SK-N-SH treated with all-trans-retinoic acid at 6 μM for 48 hours (cell line): ENCODE data around the gene MYCT1.
"Not testable (repeated sequence)": the region's sequence is repeated elsewhere in the genome, so short reads cannot be mapped to it uniquely, and the experiment has no call there.

Experiments used
- ATAC-seq: fragments of 200-7000 bp; cut with Tn5 transposase; 3 replicates; pipeline ENCODE4 v1.9.1; 2020; ENCODE audit warnings: mild to moderate bottlenecking, moderate library complexity
- ARNTL ChIP-seq: fragments of 450-650 bp; formaldehyde crosslinking; IDR thresholded peaks from 2 replicates; pipeline ENCODE4 v1.5.0; 2020; ENCODE audit warnings: low read depth, mild to moderate bottlenecking, moderate library complexity, borderline replicate concordance
- BACH2 ChIP-seq: fragments of 250-450 bp; sonication (Bioruptor Pico); IDR thresholded peaks from 2 replicates; pipeline ENCODE4 v1.9.0; 2021; ENCODE audit warnings: mild to moderate bottlenecking, borderline replicate concordance
- CREB5 ChIP-seq: fragments of 250-450 bp; sonication (Bioruptor Pico); IDR thresholded peaks from 2 replicates; pipeline ENCODE4 v1.5.1; 2020; ENCODE audit warnings: low read depth, mild to moderate bottlenecking, moderate library complexity
- CSDC2 ChIP-seq: fragments of 250-450 bp; sonication (Bioruptor Pico); IDR thresholded peaks from 2 replicates; pipeline ENCODE4 v1.5.0; 2020; ENCODE audit warnings: mild to moderate bottlenecking, moderate library complexity
- GLIS3 ChIP-seq: fragments of 250-450 bp; sonication (Bioruptor Pico); IDR thresholded peaks from 2 replicates; pipeline ENCODE4 v1.5.0; 2020; ENCODE audit warnings: mild to moderate bottlenecking, moderate library complexity
- ISL1 ChIP-seq: fragments of 250-450 bp; sonication (Bioruptor Pico); IDR thresholded peaks from 2 replicates; pipeline ENCODE4 v2.1.2; 2022; ENCODE audit warnings: mild to moderate bottlenecking, moderate library complexity
- OSR1 ChIP-seq: fragments of 250-450 bp; sonication (Bioruptor Pico); IDR thresholded peaks from 2 replicates; pipeline ENCODE4 v1.8.0; 2022; ENCODE audit warnings: moderate library complexity, mild to moderate bottlenecking, inconsistent platforms
- POU6F1 ChIP-seq: fragments of 250-450 bp; sonication (Bioruptor Pico); IDR thresholded peaks from 2 replicates; pipeline ENCODE4 v1.8.0; 2021; ENCODE audit warnings: low read depth, mild to moderate bottlenecking, moderate library complexity, borderline replicate concordance
- PPARA ChIP-seq: fragments of 250-450 bp; sonication (Bioruptor Pico); IDR thresholded peaks from 2 replicates; pipeline ENCODE4 v1.5.0; 2020; ENCODE audit warnings: mild to moderate bottlenecking, borderline replicate concordance
- RARB ChIP-seq: fragments of 250-450 bp; sonication (Bioruptor Pico); IDR thresholded peaks from 2 replicates; pipeline ENCODE4 v1.8.0; 2021; ENCODE audit warnings: mild to moderate bottlenecking, moderate library complexity
- SNAI2 ChIP-seq: fragments of 250-450 bp; sonication (Bioruptor Pico); IDR thresholded peaks from 2 replicates; pipeline ENCODE4 v1.5.0; 2020; ENCODE audit warnings: mild to moderate bottlenecking, moderate library complexity
- TCF4 ChIP-seq: fragments of 250-450 bp; sonication (Bioruptor Pico); IDR thresholded peaks from 2 replicates; pipeline ENCODE4 v1.8.0; 2021; ENCODE audit warnings: mild to moderate bottlenecking, moderate library complexity, borderline replicate concordance
- ZFP3 ChIP-seq: fragments of 250-450 bp; sonication (Bioruptor Pico); IDR thresholded peaks from 2 replicates; pipeline ENCODE4 v1.5.0; 2020; ENCODE audit warnings: mild to moderate bottlenecking, moderate library complexity
- ZFP30 ChIP-seq: fragments of 450-650 bp; formaldehyde crosslinking; IDR thresholded peaks from 2 replicates; pipeline ENCODE4 v1.5.0; 2022; ENCODE audit warnings: mild to moderate bottlenecking, moderate library complexity
- ZNF565 ChIP-seq: fragments of 450-650 bp; formaldehyde crosslinking; conservative IDR thresholded peaks from 2 replicates; pipeline ENCODE4 v1.5.0; 2020; ENCODE audit warnings: low read depth, mild to moderate bottlenecking, moderate library complexity
- ZNF70 ChIP-seq: fragments of 450-650 bp; formaldehyde crosslinking; IDR thresholded peaks from 2 replicates; pipeline ENCODE4 v1.5.0; 2020; ENCODE audit warnings: mild to moderate bottlenecking, moderate library complexity
- ZNF8 ChIP-seq: fragments of 450-650 bp; formaldehyde crosslinking; IDR thresholded peaks from 2 replicates; pipeline ENCODE4 v1.5.0; 2020; ENCODE audit warnings: mild to moderate bottlenecking, moderate library complexity

MYCT1 gene

GRCh38 chr6:152673236-152673635 lies 24.5 kb upstream of the MYCT1 start:
- no peak for TF ChIP-seq ZFP30
- ATAC-seq, result no peak

- ATAC-seq, result no peak
- TF ChIP-seq ARNTL (CRISPR knock-in tag) (no peak), BACH2 (CRISPR knock-in tag) (no peak), ZFP3 (CRISPR knock-in tag) (no peak), GLIS3 (CRISPR knock-in tag) (no peak), OSR1 (CRISPR knock-in tag) (no peak), CREB5 (CRISPR knock-in tag) (no peak), PPARA (CRISPR knock-in tag) (no peak), RARB (CRISPR knock-in tag) (no peak), POU6F1 (CRISPR knock-in tag) (no peak), TCF4 (CRISPR knock-in tag) (no peak)
Measured at GRCh38 chr6:152680151-152680550, 17.5 kb upstream of the MYCT1 start.

- ATAC-seq, result no peak
- TF ChIP-seq BACH2 (CRISPR knock-in tag) (no peak), ZFP30 (no peak), ZNF8 (CRISPR knock-in tag) (no peak), CSDC2 (CRISPR knock-in tag) (no peak)
Measured at GRCh38 chr6:152680879-152681517, 16.7 kb upstream of the MYCT1 start.

- TF ChIP-seq ZNF565 (CRISPR knock-in tag), result no peak
- TF ChIP-seq OSR1 (CRISPR knock-in tag), result no peak
- no peak for TF ChIP-seq RARB (CRISPR knock-in tag)
- no peak for TF ChIP-seq PPARA (CRISPR knock-in tag)
- no peak for TF ChIP-seq ZFP3 (CRISPR knock-in tag)
- no peak for TF ChIP-seq ISL1 (CRISPR knock-in tag)
- TF ChIP-seq SNAI2 (CRISPR knock-in tag), result no peak
- no peak for TF ChIP-seq ZNF70 (CRISPR knock-in tag)
- TF ChIP-seq BACH2 (CRISPR knock-in tag), result no peak
- TF ChIP-seq, all 23 proteins: peak for 0
- ATAC-seq, result no peak
Measured at GRCh38 chr6:152682141-152682540, 15.6 kb upstream of the MYCT1 start.

GRCh38 chr6:152682935-152683334 lies 14.8 kb upstream of the MYCT1 start:
- ATAC-seq, result not testable (repeated sequence)

GRCh38 chr6:152685819-152686218 lies 11.9 kb upstream of the MYCT1 start:
- ATAC-seq, result no peak

GRCh38 chr6:152695372-152696045 lies 2.2 kb upstream of the MYCT1 start:
- ATAC-seq, result no peak
- TF ChIP-seq CSDC2 (CRISPR knock-in tag), result no peak
- no peak for TF ChIP-seq ZFP3 (CRISPR knock-in tag)
- TF ChIP-seq RARB (CRISPR knock-in tag), result no peak
- no peak for TF ChIP-seq POU6F1 (CRISPR knock-in tag)

More at GRCh38 chr6:152685819-152686218, 11.9 kb upstream of the MYCT1 start:
- TF ChIP-seq GLIS3 (CRISPR knock-in tag), result no peak
